ENCODE data around the gene ASAP3. TPM values are rescaled to one million over a fixed set of nuclear protein-coding genes. Genes with fewer than 3 reads are reported as not detected.

The ASAP3 gene
- total RNA-seq, 4 donors from 2014 or later, result 21.3 to 37.7 (median 31.0) TPM

DNA sequence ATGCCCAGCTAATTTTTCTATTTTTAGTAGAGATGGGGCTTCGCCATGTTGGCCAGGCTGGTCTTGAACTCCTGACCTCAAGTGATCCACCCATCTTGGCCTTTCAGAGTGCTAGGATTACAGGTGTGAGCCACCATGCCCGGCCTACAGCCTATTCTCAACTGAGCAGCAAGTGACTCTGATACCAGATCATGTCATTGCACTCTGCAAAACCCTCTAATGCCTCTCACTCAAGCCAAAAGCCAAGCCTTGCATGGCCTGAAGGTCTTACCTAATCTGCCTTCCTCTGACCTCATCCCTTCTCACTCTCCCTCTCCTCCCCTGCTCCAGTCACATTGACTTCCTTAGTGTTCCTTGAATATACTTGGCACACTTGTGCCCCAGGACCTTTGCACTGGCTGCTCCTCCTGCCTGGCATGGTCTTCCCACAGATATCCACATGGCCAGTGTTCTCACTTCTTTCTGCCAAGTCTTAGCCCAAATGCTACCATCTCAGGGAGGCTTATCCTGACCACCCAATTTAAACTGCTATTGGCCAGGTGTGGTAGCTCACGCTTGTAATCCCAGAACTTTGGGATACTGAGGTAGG is 8.2 kb upstream of the ASAP3 start:
- no peak overlapping the region for H3K4me3 ChIP-seq
- H3K9me3 ChIP-seq, result no peaks in the 10 kb centered on the region
- ATAC-seq, result no peak
- no peaks in the 10 kb centered on the region for H3K27me3 ChIP-seq
- H3K27ac ChIP-seq, result no peak overlapping the region
- TF ChIP-seq POLR2AphosphoS5 (IDR thresholded peaks at IDR 0.05) (no peak), POLR2A (IDR thresholded peaks at IDR 0.05) (no peak)
- peaks cover 0 to 4% (median 0%) of the 10 kb centered on the region in 3 donors for H3K4me1 ChIP-seq
- H3K36me3 ChIP-seq, result no peaks in the 10 kb centered on the region
- WGBS, 2 donors (ENCODE audit: low coverage in 1 of 2), result 78 to 100% methylated on average over 2 to 3 of the region's 3 CpGs

DNA sequence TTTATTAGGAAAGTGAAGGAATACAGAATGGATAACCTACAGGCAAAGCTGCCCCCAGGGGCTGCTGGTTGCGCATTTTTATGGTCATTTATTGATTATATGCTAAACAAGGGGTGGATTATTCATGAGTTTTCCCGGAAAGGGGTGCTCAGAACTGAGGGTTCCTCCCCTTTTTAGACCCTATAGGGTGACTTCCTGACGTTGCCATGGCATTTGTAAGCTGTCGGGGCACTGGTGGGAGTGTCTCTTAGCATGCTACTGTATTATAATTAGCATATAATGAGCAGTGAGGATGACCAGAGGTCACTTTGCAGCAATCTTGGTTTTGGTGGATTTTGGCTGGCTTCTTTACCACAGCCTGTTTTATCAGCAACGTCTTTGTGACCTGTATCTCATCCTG is 5.9 kb upstream of the ASAP3 start:
- no peak for TF ChIP-seq POLR2A (IDR thresholded peaks at IDR 0.05)
- TF ChIP-seq, protein P1, sequence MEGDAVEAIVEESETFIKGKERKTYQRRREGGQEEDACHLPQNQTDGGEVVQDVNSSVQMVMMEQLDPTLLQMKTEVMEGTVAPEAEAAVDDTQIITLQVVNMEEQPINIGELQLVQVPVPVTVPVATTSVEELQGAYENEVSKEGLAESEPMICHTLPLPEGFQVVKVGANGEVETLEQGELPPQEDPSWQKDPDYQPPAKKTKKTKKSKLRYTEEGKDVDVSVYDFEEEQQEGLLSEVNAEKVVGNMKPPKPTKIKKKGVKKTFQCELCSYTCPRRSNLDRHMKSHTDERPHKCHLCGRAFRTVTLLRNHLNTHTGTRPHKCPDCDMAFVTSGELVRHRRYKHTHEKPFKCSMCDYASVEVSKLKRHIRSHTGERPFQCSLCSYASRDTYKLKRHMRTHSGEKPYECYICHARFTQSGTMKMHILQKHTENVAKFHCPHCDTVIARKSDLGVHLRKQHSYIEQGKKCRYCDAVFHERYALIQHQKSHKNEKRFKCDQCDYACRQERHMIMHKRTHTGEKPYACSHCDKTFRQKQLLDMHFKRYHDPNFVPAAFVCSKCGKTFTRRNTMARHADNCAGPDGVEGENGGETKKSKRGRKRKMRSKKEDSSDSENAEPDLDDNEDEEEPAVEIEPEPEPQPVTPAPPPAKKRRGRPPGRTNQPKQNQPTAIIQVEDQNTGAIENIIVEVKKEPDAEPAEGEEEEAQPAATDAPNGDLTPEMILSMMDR (IDR thresholded peaks at IDR 0.05), result no peak
- TF ChIP-seq POLR2AphosphoS5 (IDR thresholded peaks at IDR 0.05), result no peak
- no peak for TF ChIP-seq EP300 (IDR thresholded peaks at IDR 0.05)
- no peak overlapping the region for H3K27ac ChIP-seq
- H3K9me3 ChIP-seq, result no peaks in the 10 kb centered on the region
- H3K27me3 ChIP-seq, result no peaks in the 10 kb centered on the region
- peaks cover 0 to 5% (median 1%) of the 10 kb centered on the region in 3 donors for H3K4me1 ChIP-seq
- no peak overlapping the region for H3K4me3 ChIP-seq
- WGBS, 2 donors (ENCODE audit: low coverage in 1 of 2), result 64 to 65% methylated on average over 3 to 4 of the region's 5 CpGs
- no peaks in the 10 kb centered on the region for H3K36me3 ChIP-seq
- no peak for ATAC-seq

DNA sequence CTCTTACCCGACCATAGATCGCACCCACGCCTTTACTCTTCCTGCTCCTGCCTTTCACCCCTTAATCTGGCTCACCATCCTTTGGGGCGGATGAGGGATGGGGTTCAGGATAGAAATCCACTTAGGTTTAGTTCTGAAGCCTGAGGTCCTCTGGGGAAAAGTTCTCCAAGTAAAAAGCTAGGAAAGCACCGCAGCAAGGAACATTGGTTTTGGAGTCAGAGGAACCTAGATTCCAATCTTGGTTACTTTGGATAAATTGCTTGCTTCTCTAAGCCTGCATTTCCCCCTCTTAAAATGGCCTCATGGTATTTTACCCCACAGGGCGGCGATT is 988 bp upstream of the ASAP3 start:
- no peak for ATAC-seq
- WGBS, 2 donors (ENCODE audit: low coverage in 1 of 2), result 27 to 51% methylated on average over 5 to 6 of the region's 7 CpGs
- Histone ChIP-seq H3K9me3 (no peaks in the 10 kb centered on the region), H3K4me1 (peaks cover 0 to 46% (median 20%) of the 10 kb centered on the region in 3 donors), H3K36me3 (no peaks in the 10 kb centered on the region), H3K27ac (peak overlapping the region in 3 of 4 donors; percentile 96 to 97 (median 97)), H3K27me3 (no peaks in the 10 kb centered on the region), H3K4me3 (peak overlapping the region in 1 of 2 donors; percentile 95)
- TF ChIP-seq EP300 (IDR thresholded peaks at IDR 0.05) (no peak), POLR2A (IDR thresholded peaks at IDR 0.05) (no peak), POLR2AphosphoS5 (IDR thresholded peaks at IDR 0.05) (no peak)
- TF ChIP-seq, protein P1 (IDR thresholded peaks at IDR 0.05), result no peak

DNA sequence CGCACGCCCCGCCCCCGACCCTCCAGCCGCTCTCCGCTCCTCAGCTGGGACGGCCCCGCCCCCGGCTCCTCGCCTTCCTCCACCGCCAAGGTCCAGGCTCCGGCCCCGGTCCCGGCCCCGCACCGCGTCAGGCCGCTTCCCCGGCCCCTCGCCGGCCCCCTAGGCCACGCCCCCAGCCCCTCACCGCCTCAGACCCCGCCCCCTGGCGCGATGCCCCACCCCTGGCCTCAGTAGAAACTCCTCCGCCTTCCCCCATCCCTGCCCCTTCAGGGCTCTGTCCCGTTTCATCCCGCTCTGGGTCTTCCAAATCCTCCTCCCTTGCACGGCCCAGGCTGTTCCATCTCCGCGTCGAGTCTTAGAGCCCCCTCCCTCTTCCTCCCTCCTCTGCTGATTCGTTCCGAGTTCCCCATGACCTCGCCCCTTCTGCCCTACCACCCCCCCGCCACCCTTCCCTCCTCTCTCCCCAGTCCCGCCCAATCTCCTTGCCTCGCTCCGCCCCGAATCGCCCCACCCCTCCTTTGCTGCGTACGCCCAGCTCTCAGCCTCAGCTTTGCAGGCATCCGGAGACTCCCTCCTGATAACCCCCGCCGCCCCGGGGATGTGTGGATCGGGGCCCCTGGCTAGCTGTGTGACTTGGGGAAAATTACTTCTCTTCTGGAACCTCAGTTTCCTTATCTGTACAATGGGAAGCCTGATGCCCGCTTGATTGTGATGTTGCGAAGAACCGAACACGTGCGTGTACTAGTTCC is 448 bp upstream of the ASAP3 start:
- Histone ChIP-seq H3K9me3 (no peaks in the 10 kb centered on the region), H3K27ac (peak overlapping the region; percentile 82 to 97 (median 96)), H3K4me1 (peaks cover 0 to 51% (median 24%) of the 10 kb centered on the region in 3 donors), H3K4me3 (peak overlapping the region; percentile 82 to 95), H3K27me3 (no peaks in the 10 kb centered on the region), H3K36me3 (no peaks in the 10 kb centered on the region)
- ATAC-seq, result peak; percentile 94
- 16 to 41% methylated on average over 4 to 19 of the region's 54 CpGs for WGBS, 2 donors (ENCODE audit: low coverage in 1 of 2)
- no peak for TF ChIP-seq POLR2AphosphoS5 (IDR thresholded peaks at IDR 0.05)
- no peak for TF ChIP-seq EP300 (IDR thresholded peaks at IDR 0.05)
- TF ChIP-seq POLR2A (IDR thresholded peaks at IDR 0.05), result no peak
- TF ChIP-seq, protein P1 (IDR thresholded peaks at IDR 0.05), result no peak

DNA sequence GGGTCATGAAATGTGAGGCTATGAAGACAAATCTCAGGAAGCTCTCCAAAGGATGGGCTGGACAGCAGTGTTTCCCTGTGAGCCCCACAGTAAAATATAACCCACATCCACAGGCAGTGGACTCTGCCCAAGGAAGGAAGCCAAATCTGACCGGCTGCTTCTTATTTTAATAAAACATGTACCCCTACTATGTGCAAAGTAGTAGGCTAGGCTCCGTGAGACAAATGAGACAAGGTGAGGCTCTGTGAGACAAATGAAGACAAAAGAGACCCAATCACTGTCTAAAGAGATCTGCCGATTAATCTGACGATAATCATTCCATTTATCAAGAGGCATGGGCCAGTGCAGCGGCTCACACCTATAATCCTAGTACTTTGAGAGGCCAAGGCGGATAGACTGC is 2.1 kb downstream of the ASAP3 start:
- WGBS, 2 donors (ENCODE audit: low coverage in 1 of 2), result 75 to 80% methylated on average over 4 to 6 of the region's 6 CpGs
- no peak for TF ChIP-seq EP300 (IDR thresholded peaks at IDR 0.05)
- Histone ChIP-seq H3K36me3 (no peaks in the 10 kb centered on the region), H3K27me3 (no peaks in the 10 kb centered on the region), H3K9me3 (no peaks in the 10 kb centered on the region), H3K27ac (peak overlapping the region in 3 of 4 donors; percentile 8 to 97 (median 32)), H3K4me1 (peaks cover 0 to 69% (median 24%) of the 10 kb centered on the region in 3 donors), H3K4me3 (no peak overlapping the region)
- ATAC-seq, result no peak

Data from gastroesophageal sphincter (tissue), 4 donors.